ENCODE measurements around the gene NFIA.

DNA sequence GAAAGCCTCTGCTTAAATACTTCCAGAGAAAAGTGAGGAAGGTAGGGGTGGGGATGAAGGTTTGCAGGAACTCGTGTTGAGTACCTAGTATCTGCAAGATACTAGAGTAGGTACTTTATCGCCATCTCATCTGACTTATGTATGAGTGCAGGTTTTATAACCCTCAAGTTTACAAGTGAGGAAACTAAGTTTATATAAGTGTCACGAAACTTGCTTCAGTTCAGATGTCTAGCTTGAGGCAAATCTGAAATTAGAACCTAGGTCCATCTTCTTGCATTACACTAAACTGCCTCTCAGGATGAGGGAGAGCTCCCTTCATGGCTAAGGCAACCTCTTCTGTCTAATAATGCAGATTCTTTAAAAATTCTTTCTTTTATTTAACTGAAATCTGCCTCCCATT lies 43.5 kb downstream of the NFIA start:
- TF ChIP-seq, protein P1, sequence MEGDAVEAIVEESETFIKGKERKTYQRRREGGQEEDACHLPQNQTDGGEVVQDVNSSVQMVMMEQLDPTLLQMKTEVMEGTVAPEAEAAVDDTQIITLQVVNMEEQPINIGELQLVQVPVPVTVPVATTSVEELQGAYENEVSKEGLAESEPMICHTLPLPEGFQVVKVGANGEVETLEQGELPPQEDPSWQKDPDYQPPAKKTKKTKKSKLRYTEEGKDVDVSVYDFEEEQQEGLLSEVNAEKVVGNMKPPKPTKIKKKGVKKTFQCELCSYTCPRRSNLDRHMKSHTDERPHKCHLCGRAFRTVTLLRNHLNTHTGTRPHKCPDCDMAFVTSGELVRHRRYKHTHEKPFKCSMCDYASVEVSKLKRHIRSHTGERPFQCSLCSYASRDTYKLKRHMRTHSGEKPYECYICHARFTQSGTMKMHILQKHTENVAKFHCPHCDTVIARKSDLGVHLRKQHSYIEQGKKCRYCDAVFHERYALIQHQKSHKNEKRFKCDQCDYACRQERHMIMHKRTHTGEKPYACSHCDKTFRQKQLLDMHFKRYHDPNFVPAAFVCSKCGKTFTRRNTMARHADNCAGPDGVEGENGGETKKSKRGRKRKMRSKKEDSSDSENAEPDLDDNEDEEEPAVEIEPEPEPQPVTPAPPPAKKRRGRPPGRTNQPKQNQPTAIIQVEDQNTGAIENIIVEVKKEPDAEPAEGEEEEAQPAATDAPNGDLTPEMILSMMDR (conservative IDR thresholded peaks at IDR 0.05; ENCODE audit: low read length): no peak
- no peak for TF ChIP-seq EZH2phosphoT487 (IDR thresholded peaks at IDR 0.05; ENCODE audit: borderline replicate concordance)

All from Loucy (cell line).